Cardiac fibroblast (primary cell): ENCODE results near the gene NTN3.

Experiments
- DNase-seq, 2 donors: peaks; one replicate each; pipeline versions ENCODE4 v3.0.0 to v3.0.0-alpha.2; 2010; ENCODE audit warnings: low read depth in 2 of 2
- H3K4me3 ChIP-seq, 2 donors: replicated peaks in 1 of 2; 1 replicate in 1 of 2; 2 replicates in 1 of 2; pipeline ENCODE4 v1.5.1; 2011; ENCODE audit warnings: low read depth in 2 of 2, low read length in 2 of 2, mild to moderate bottlenecking in 2 of 2, moderate library complexity in 1 of 2
- TF ChIP-seq, protein P1 (sequence below): IDR thresholded peaks from one replicate; pipeline ENCODE4 v1.5.1; 2011; ENCODE audit warnings: low read depth, mild to moderate bottlenecking, low read length, inconsistent platforms

The NTN3 gene

GRCh38 chr16:2517954-2518605 lies 47.0 kb downstream of the NTN3 start:
- no peak for DNase-seq

DNA sequence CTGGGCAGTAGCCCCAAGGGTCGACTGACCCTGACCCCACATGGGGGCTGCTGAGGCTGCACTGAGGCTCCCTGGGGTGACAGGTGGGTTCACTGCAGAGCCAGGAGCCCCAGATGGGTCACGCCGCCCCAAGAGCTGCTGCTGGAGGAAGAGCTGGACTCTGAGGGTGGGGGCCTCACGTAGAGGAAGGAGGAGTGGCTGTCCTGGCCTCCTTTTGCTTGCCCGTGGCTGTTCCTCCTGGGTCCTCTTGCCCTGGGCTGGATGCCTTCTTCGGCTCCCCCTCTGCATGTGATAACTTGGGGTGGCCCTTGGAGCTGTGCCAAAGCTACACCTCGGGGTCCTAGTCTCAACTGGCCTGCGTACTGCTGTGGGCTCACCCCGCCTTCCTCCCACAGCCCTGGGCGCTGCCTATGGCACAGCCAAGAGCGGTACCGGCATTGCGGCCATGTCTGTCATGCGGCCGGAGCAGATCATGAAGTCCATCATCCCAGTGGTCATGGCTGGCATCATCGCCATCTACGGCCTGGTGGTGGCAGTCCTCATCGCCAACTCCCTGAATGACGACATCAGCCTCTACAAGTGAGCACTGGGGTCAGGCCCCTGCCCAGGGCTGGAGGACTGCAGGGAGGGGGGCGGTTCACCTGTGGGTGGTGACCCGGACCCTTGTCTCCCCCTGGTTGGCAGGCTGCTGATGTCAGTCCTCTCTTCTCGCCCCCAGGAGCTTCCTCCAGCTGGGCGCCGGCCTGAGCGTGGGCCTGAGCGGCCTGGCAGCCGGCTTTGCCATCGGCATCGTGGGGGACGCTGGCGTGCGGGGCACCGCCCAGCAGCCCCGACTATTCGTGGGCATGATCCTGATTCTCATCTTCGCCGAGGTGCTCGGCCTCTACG lies 48.0 kb downstream of the NTN3 start:
- no peak for DNase-seq
- no peak overlapping the region for H3K4me3 ChIP-seq

More at GRCh38 chr16:2517954-2518605, 47.0 kb downstream of the NTN3 start:
- TF ChIP-seq, protein P1, sequence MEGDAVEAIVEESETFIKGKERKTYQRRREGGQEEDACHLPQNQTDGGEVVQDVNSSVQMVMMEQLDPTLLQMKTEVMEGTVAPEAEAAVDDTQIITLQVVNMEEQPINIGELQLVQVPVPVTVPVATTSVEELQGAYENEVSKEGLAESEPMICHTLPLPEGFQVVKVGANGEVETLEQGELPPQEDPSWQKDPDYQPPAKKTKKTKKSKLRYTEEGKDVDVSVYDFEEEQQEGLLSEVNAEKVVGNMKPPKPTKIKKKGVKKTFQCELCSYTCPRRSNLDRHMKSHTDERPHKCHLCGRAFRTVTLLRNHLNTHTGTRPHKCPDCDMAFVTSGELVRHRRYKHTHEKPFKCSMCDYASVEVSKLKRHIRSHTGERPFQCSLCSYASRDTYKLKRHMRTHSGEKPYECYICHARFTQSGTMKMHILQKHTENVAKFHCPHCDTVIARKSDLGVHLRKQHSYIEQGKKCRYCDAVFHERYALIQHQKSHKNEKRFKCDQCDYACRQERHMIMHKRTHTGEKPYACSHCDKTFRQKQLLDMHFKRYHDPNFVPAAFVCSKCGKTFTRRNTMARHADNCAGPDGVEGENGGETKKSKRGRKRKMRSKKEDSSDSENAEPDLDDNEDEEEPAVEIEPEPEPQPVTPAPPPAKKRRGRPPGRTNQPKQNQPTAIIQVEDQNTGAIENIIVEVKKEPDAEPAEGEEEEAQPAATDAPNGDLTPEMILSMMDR, result no peak
- H3K4me3 ChIP-seq, result no peak overlapping the region

GRCh38 chr16:2519711-2520080 lies 48.6 kb downstream of the NTN3 start:
- H3K4me3 ChIP-seq, result peak overlapping the region in 1 of 2 donors; percentile 24
- TF ChIP-seq, protein P1, result no peak
- no peak for DNase-seq

More for the DNA sequence above, 48.0 kb downstream of the NTN3 start:
- TF ChIP-seq, protein P1, result no peak

DNA sequence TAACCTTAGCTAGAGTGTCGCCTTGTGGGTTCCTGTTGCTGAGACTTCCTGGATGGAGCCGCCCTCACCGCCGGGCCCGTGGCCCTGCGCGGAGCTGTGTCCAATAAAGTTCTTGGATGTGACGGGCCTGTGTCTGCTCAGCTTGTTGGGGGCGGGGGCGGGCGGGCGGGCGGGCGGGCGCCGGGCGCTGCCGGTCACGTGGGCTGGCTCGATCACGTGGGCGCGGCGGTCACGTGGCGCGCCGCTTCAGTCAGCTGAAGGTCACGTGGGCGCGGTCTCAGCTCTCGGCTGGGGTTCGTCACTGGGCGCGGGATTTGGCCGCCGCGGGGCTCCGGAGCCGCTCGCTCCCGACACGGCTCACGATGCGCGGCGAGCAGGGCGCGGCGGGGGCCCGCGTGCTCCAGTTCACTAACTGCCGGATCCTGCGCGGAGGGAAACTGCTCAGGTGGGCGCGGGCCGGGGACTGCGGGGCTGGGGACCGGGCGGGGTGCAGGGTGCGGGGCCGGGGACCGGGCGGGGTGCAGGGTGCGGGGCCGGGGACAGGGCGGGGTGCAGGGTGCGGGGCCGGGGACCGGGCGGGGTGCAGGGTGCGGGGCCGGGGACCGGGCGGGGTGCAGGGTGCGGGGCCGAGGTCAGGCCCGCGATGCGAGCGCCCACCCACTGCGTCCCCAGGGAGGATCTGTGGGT lies 49.1 kb downstream of the NTN3 start, which contains the start of gene AMDHD2:
AMDHD2 (plus strand) TSS at position 275 of the 687 bp plus-strand sequence; CDS start at position 363, 88 bp downstream.
- peak within 1 kb of the TSS; percentile 79 for H3K4me3 ChIP-seq
- peak; percentile 92 to 94 for DNase-seq
- TF ChIP-seq, protein P1, result no peak

- H3K4me3 ChIP-seq, result peak overlapping the region; percentile 79
- no peak for DNase-seq
- TF ChIP-seq, protein P1, result no peak
These were observed 49.9 kb downstream of the NTN3 start for GRCh38 chr16:2520784-2521531.
